GM06990 (cell line): ENCODE results near the gene EHMT1.

Experiments used
- DNase-seq: peaks from one replicate; pipeline ENCODE4 v3.0.0-alpha.2; 2011; ENCODE audit not compliant: insufficient read length; ENCODE audit errors: extremely low read depth
- H3K27me3 ChIP-seq: replicated peaks from 2 replicates; pipeline ENCODE4 v1.6.0; 2011; ENCODE audit warnings: low read length; ENCODE audit not compliant: control insufficient read depth, insufficient read depth
- H3K36me3 ChIP-seq: 2 replicates; pipeline ENCODE4 v1.5.1; 2011; ENCODE audit warnings: low read length; ENCODE audit not compliant: control insufficient read depth, insufficient read depth
- H3K4me3 ChIP-seq: replicated peaks from 2 replicates; pipeline ENCODE4 v1.5.1; 2011; ENCODE audit warnings: low read depth, mild to moderate bottlenecking, control low read depth, low read length
- TF ChIP-seq, protein P1 (sequence below): IDR thresholded peaks from 2 replicates; pipeline ENCODE4 v1.5.1; 2011; ENCODE audit warnings: low read length, control low read depth, mild to moderate bottlenecking, inconsistent platforms; ENCODE audit not compliant: insufficient read depth, poor library complexity, severe bottlenecking

Gene EHMT1

DNA sequence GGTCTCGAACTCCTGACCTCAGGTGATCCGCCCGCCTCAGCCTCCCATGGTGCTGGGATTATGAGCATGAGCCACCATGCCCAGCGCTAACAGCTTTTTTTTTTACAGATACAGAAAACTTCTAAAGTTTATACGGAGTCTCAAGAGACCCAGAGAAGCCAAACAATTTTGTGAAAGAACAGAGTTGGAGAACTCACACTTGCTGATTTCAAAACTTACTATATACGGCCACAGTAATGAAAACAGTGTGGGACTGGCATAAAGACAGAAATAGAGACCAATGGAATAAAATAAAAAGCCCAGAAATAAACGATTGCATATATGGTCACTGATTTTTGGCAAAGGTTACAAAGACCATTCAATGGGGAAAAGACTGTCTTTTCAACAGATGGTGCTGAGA lies 173.1 kb downstream of the EHMT1 start:
- TF ChIP-seq, protein P1, sequence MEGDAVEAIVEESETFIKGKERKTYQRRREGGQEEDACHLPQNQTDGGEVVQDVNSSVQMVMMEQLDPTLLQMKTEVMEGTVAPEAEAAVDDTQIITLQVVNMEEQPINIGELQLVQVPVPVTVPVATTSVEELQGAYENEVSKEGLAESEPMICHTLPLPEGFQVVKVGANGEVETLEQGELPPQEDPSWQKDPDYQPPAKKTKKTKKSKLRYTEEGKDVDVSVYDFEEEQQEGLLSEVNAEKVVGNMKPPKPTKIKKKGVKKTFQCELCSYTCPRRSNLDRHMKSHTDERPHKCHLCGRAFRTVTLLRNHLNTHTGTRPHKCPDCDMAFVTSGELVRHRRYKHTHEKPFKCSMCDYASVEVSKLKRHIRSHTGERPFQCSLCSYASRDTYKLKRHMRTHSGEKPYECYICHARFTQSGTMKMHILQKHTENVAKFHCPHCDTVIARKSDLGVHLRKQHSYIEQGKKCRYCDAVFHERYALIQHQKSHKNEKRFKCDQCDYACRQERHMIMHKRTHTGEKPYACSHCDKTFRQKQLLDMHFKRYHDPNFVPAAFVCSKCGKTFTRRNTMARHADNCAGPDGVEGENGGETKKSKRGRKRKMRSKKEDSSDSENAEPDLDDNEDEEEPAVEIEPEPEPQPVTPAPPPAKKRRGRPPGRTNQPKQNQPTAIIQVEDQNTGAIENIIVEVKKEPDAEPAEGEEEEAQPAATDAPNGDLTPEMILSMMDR = no peak
- H3K27me3 ChIP-seq = no peaks in the 10 kb centered on the region
- H3K4me3 ChIP-seq = no peak overlapping the region
- no peak for DNase-seq
- H3K36me3 ChIP-seq = peaks cover 31% of the 10 kb centered on the region

DNA sequence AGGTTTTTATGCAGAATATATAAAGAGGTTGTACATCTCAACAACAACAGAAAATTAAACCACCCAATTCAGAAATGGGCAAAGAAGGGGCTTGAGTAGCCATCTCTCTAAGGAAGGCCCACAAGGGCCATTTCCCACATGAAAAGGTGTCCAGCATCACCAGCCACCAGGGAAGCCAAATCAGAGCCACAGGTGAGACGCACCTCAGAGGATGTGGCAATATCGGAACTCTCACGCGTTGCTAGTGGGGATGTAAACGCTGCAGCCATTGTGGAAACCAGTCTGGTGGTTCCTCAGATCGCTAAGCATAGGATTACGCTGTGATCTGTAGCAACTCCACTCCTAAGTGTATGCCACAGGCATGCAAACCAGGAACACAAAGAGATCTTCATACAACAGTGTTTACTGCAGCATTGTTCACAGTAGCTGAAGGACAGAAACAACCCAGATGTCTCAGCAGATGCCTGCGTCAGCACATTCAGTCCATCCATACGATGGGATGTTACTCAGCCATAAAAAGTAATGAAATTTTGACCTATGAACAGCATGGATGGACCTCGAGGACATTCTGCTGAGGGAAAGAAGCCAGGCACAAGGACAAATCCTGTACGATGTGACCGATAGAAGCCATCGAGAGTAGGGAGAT lies 174.5 kb downstream of the EHMT1 start:
- DNase-seq = no peak
- Histone ChIP-seq H3K4me3 (no peak overlapping the region), H3K27me3 (no peaks in the 10 kb centered on the region), H3K36me3 (peaks cover 30% of the 10 kb centered on the region)
- TF ChIP-seq, protein P1 = no peak

- DNase-seq = no peak
- no peaks in the 10 kb centered on the region for H3K27me3 ChIP-seq
- H3K4me3 ChIP-seq = no peak overlapping the region
- TF ChIP-seq, protein P1 = no peak
- H3K36me3 ChIP-seq = peaks cover 44% of the 10 kb centered on the region
Observed at GRCh38 chr9:137795156-137795666, 176.4 kb downstream of the EHMT1 start.

- TF ChIP-seq, protein P1 = no peak
- Histone ChIP-seq H3K4me3 (no peak overlapping the region), H3K27me3 (no peaks in the 10 kb centered on the region), H3K36me3 (peaks cover 50% of the 10 kb centered on the region)
- no peak for DNase-seq
Observed at GRCh38 chr9:137797206-137798120, 178.7 kb downstream of the EHMT1 start.

DNA sequence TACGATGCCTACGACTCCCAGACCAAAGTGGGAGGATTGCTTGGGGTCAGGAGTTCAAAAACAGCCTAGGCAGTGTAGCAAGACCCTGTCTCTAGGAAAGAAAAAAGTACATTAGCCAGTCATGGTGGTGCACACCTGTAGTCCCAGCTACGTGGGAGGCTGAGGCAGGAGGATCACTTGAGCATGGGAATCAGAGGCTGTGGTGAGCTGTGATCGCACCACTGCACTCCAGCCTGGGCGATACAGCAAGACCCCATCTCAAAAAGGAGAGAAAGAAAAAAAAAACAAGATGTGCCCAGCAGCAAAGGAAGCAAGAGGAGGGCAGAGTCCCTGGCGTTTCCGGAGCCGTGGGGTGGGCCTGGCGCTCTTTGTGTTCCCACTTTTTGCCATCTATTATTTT lies 179.3 kb downstream of the EHMT1 start:
- Histone ChIP-seq H3K4me3 (no peak overlapping the region), H3K36me3 (peaks cover 56% of the 10 kb centered on the region), H3K27me3 (no peaks in the 10 kb centered on the region)
- DNase-seq = no peak
- TF ChIP-seq, protein P1 = no peak
